ENCODE measurements around the gene MAN1B1. TPM values are rescaled to one million over a fixed set of nuclear protein-coding genes. Genes with fewer than 3 reads are reported as not detected.

MAN1B1 gene
- total RNA-seq, 1 donor from 2014 or later = 41.9 TPM

GRCh38 chr9:137054932-137055384, 31.8 kb upstream of the MAN1B1 start:
- ATAC-seq (no peak), DNase-seq (no peak)
- no peak for TF ChIP-seq CTCF (IDR thresholded peaks at IDR 0.05)
- intact Hi-C loops (cut with DNase I) = no loop called here
- Histone ChIP-seq H3K27me3 (ENCODE audit: low read depth) (peaks cover 47% of the 10 kb centered on the region), H3K4me1 (peaks cover 30% of the 10 kb centered on the region), H3K27ac (peak overlapping the region; percentile 46), H3K36me3 (no peaks in the 10 kb centered on the region), H3K4me3 (no peak overlapping the region), H3K9me3 (no peaks in the 10 kb centered on the region)

GRCh38 chr9:137055385-137056364, 31.1 kb upstream of the MAN1B1 start:
- ATAC-seq = peak; percentile 28 to 51
- intact Hi-C loops (cut with DNase I) = no loop called here
- no peak for TF ChIP-seq CTCF (IDR thresholded peaks at IDR 0.05)
- no peak overlapping the region for H3K4me3 ChIP-seq
- peak; percentile 73 for DNase-seq
- H3K9me3 ChIP-seq = no peaks in the 10 kb centered on the region
- peaks cover 30% of the 10 kb centered on the region for H3K4me1 ChIP-seq
- peak overlapping the region; percentile 46 for H3K27ac ChIP-seq
- H3K27me3 ChIP-seq (ENCODE audit: low read depth) = peaks cover 42% of the 10 kb centered on the region
- no peaks in the 10 kb centered on the region for H3K36me3 ChIP-seq

- Histone ChIP-seq H3K36me3 (no peaks in the 10 kb centered on the region), H3K9me3 (no peaks in the 10 kb centered on the region), H3K4me1 (peaks cover 30% of the 10 kb centered on the region), H3K27ac (no peak overlapping the region), H3K4me3 (no peak overlapping the region), H3K27me3 (ENCODE audit: low read depth) (peaks cover 30% of the 10 kb centered on the region)
- intact Hi-C loops (cut with DNase I) = no loop called here
- DNase-seq (no peak), ATAC-seq (no peak)
- no peak for TF ChIP-seq CTCF (IDR thresholded peaks at IDR 0.05)
These were observed 29.9 kb upstream of the MAN1B1 start for GRCh38 chr9:137056739-137057415.

- Histone ChIP-seq H3K27ac (no peak overlapping the region), H3K4me1 (peaks cover 30% of the 10 kb centered on the region), H3K4me3 (no peak overlapping the region), H3K36me3 (no peaks in the 10 kb centered on the region), H3K9me3 (no peaks in the 10 kb centered on the region), H3K27me3 (ENCODE audit: low read depth) (peaks cover 24% of the 10 kb centered on the region)
- no peak for TF ChIP-seq CTCF (IDR thresholded peaks at IDR 0.05)
- ATAC-seq (no peak), DNase-seq (no peak)
- intact Hi-C loops (cut with DNase I) = no loop called here
These were observed 29.2 kb upstream of the MAN1B1 start for GRCh38 chr9:137057545-137057944.

- no peak for DNase-seq
- H3K4me3 ChIP-seq = no peak overlapping the region
These were observed 28.1 kb upstream of the MAN1B1 start for GRCh38 chr9:137058521-137059234.

More at GRCh38 chr9:137058521-137059234, 28.1 kb upstream of the MAN1B1 start:
- intact Hi-C loops (cut with DNase I) = no loop called here
- Histone ChIP-seq H3K36me3 (no peaks in the 10 kb centered on the region), H3K27ac (no peak overlapping the region), H3K27me3 (ENCODE audit: low read depth) (peaks cover 13% of the 10 kb centered on the region), H3K9me3 (no peaks in the 10 kb centered on the region), H3K4me1 (peaks cover 22% of the 10 kb centered on the region)
- ATAC-seq = no peak
- no peak for TF ChIP-seq CTCF (IDR thresholded peaks at IDR 0.05)
